Measurements from ENCODE around the gene AKAP13. TPM values are rescaled to one million over a fixed set of nuclear protein-coding genes. Genes with fewer than 3 reads are reported as not detected.
A peak's percentile ranks its signal among the peaks of the same experiment; 100 is the strongest.

Gene AKAP13
- total RNA-seq, 6 donors from 2014 or later = 329 to 1,278 (median 748) TPM

- Histone ChIP-seq H3K4me3 (no peak overlapping the region), H3K36me3 (peaks cover 22 to 67% (median 45%) of the 10 kb centered on the region in 4 donors), H3K9me3 (no peaks in the 10 kb centered on the region), H3K27me3 (no peaks in the 10 kb centered on the region), H3K27ac (peak overlapping the region; percentile 82 to 89 (median 86)), H3K4me1 (peaks cover 49 to 59% (median 54%) of the 10 kb centered on the region in 4 donors)
- TF ChIP-seq CTCF (IDR thresholded peaks at IDR 0.05) (no peak), POLR2AphosphoS5 (IDR thresholded peaks at IDR 0.05) (peak in 1 of 2 donors; percentile 32)
- ATAC-seq (ENCODE audit: low FRiP score in 2 of 2) (no peak), DNase-seq (no peak)
- 40 to 71% methylated on average over 6 of the region's 6 CpGs for WGBS, 2 donors
Observed at GRCh38 chr15:85708402-85708941, 328.1 kb downstream of the AKAP13 start.

GRCh38 chr15:85709250-85709649 is 328.8 kb downstream of the AKAP13 start:
- Histone ChIP-seq H3K27ac (peak overlapping the region; percentile 47 to 89 (median 85)), H3K4me3 (no peak overlapping the region), H3K27me3 (no peaks in the 10 kb centered on the region), H3K36me3 (peaks cover 29 to 75% (median 47%) of the 10 kb centered on the region in 4 donors), H3K4me1 (peaks cover 41 to 51% (median 47%) of the 10 kb centered on the region in 4 donors), H3K9me3 (no peaks in the 10 kb centered on the region)
- TF ChIP-seq CTCF (IDR thresholded peaks at IDR 0.05) = no peak
- no peak for TF ChIP-seq POLR2A (IDR thresholded peaks at IDR 0.05)
- no peak for TF ChIP-seq EP300 (IDR thresholded peaks at IDR 0.05)
- TF ChIP-seq POLR2AphosphoS5 (IDR thresholded peaks at IDR 0.05) = no peak
- DNase-seq (no peak), ATAC-seq (ENCODE audit: low FRiP score in 2 of 2) (no peak)
- WGBS, 2 donors = 77 to 87% methylated on average over 2 of the region's 2 CpGs

GRCh38 chr15:85710340-85710842 is 330.0 kb downstream of the AKAP13 start:
- ATAC-seq (ENCODE audit: low FRiP score in 2 of 2) = no peak
- TF ChIP-seq POLR2AphosphoS5 (IDR thresholded peaks at IDR 0.05) = no peak
- TF ChIP-seq POLR2A (IDR thresholded peaks at IDR 0.05) = no peak
- TF ChIP-seq CTCF (IDR thresholded peaks at IDR 0.05) = no peak
- no peak for TF ChIP-seq EP300 (IDR thresholded peaks at IDR 0.05)
- Histone ChIP-seq H3K27ac (peak overlapping the region in 2 of 4 donors; percentile 22 to 89), H3K27me3 (no peaks in the 10 kb centered on the region), H3K4me3 (no peak overlapping the region), H3K36me3 (peaks cover 36 to 84% (median 52%) of the 10 kb centered on the region in 4 donors), H3K9me3 (no peaks in the 10 kb centered on the region), H3K4me1 (peaks cover 34 to 39% (median 36%) of the 10 kb centered on the region in 4 donors)
- WGBS, 2 donors = 80 to 93% methylated on average over 6 to 7 of the region's 7 CpGs
- DNase-seq = no peak

GRCh38 chr15:85711580-85712192 is 331.3 kb downstream of the AKAP13 start:
- WGBS, 2 donors = 92 to 95% methylated on average over 7 of the region's 7 CpGs
- no peak for TF ChIP-seq POLR2A (IDR thresholded peaks at IDR 0.05)
- no peak for TF ChIP-seq POLR2AphosphoS5 (IDR thresholded peaks at IDR 0.05)
- TF ChIP-seq EP300 (IDR thresholded peaks at IDR 0.05) = no peak
- no peak for TF ChIP-seq CTCF (IDR thresholded peaks at IDR 0.05)
- peaks cover 21 to 27% (median 24%) of the 10 kb centered on the region in 4 donors for H3K4me1 ChIP-seq
- no peaks in the 10 kb centered on the region for H3K27me3 ChIP-seq
- no peak for DNase-seq
- H3K27ac ChIP-seq = no peak overlapping the region
- no peak overlapping the region for H3K4me3 ChIP-seq
- ATAC-seq (ENCODE audit: low FRiP score in 2 of 2) = no peak
- peaks cover 45 to 87% (median 65%) of the 10 kb centered on the region in 4 donors for H3K36me3 ChIP-seq
- H3K9me3 ChIP-seq = no peaks in the 10 kb centered on the region
